ENCODE measurements around the gene ANO2.
"Not testable (repeated sequence)": the region's sequence is repeated elsewhere in the genome, so short reads cannot be mapped to it uniquely, and the experiment has no call there.

ANO2 gene

GRCh38 chr12:5537771-5538170, 407.3 kb downstream of the ANO2 start:
- no peak overlapping the region for H3K4me3 ChIP-seq (ENCODE audit: low read depth, low read length)
- no peak for TF ChIP-seq CTCF (IDR thresholded peaks at IDR 0.05; ENCODE audit: insufficient read depth, low read depth, low read length, missing control alignments)
- DNase-seq (ENCODE audit: low read depth), result no peak

- DNase-seq (ENCODE audit: low read depth); H3K4me3 ChIP-seq (ENCODE audit: low read depth, low read length): not testable (repeated sequence)
These were observed 407.9 kb downstream of the ANO2 start for GRCh38 chr12:5537026-5537615.

GRCh38 chr12:5535541-5535940, 409.5 kb downstream of the ANO2 start:
- no peak overlapping the region for H3K4me3 ChIP-seq (ENCODE audit: low read depth, low read length)
- no peak for DNase-seq (ENCODE audit: low read depth)
- no peak for TF ChIP-seq CTCF (IDR thresholded peaks at IDR 0.05; ENCODE audit: insufficient read depth, low read depth, low read length, missing control alignments)

- no peak overlapping the region for H3K4me3 ChIP-seq (ENCODE audit: low read depth, low read length)
- TF ChIP-seq CTCF (IDR thresholded peaks at IDR 0.05; ENCODE audit: insufficient read depth, low read depth, low read length, missing control alignments), result no peak
- DNase-seq (ENCODE audit: low read depth), result no peak
These were observed 410.4 kb downstream of the ANO2 start for GRCh38 chr12:5534426-5535199.

GRCh38 chr12:5533368-5533767, 411.7 kb downstream of the ANO2 start:
- TF ChIP-seq CTCF (IDR thresholded peaks at IDR 0.05; ENCODE audit: insufficient read depth, low read depth, low read length, missing control alignments), result no peak
- no peak overlapping the region for H3K4me3 ChIP-seq (ENCODE audit: low read depth, low read length)
- DNase-seq (ENCODE audit: low read depth), result no peak

GRCh38 chr12:5525783-5526367, 419.2 kb downstream of the ANO2 start:
- no peak for TF ChIP-seq CTCF (IDR thresholded peaks at IDR 0.05; ENCODE audit: insufficient read depth, low read depth, low read length, missing control alignments)

GRCh38 chr12:5524769-5525436, 420.2 kb downstream of the ANO2 start:
- DNase-seq (ENCODE audit: low read depth), result no peak
- no peak overlapping the region for H3K4me3 ChIP-seq (ENCODE audit: low read depth, low read length)
- TF ChIP-seq CTCF (IDR thresholded peaks at IDR 0.05; ENCODE audit: insufficient read depth, low read depth, low read length, missing control alignments), result no peak

More at GRCh38 chr12:5525783-5526367, 419.2 kb downstream of the ANO2 start:
- no peak overlapping the region for H3K4me3 ChIP-seq (ENCODE audit: low read depth, low read length)
- DNase-seq (ENCODE audit: low read depth), result no peak

Data from GM12865 (cell line).